Activated T-helper 17 cell treated with anti-CD3 and anti-CD28 coated beads, Interleukin-2, amount 50 U/mL, for 72 hours (primary cell): Measurements from ENCODE around the gene COL4A3. TPM values are rescaled to one million over a fixed set of nuclear protein-coding genes. Genes with fewer than 3 reads are reported as not detected.

Experiments
- ATAC-seq: fragments of 150-1000 bp; cut with Tn5 transposase; replicated peaks from 2 replicates; pipeline ENCODE4 v1.10.0; 2021; ENCODE audit warnings: mild to moderate bottlenecking, moderate library complexity
- H3K27ac Mint-ChIP-seq: one replicate; pipeline ENCODE4 v1.8.0; 2022; ENCODE audit warnings: mixed read lengths
- H3K27me3 Mint-ChIP-seq: one replicate; pipeline ENCODE4 v1.8.0; 2022; ENCODE audit warnings: mixed read lengths
- H3K36me3 Mint-ChIP-seq: one replicate; pipeline ENCODE4 v1.8.0; 2022; ENCODE audit warnings: low read depth, mild to moderate bottlenecking, mixed read lengths
- H3K4me1 Mint-ChIP-seq: one replicate; pipeline ENCODE4 v1.8.0; 2022; ENCODE audit warnings: mixed read lengths
- H3K4me3 Mint-ChIP-seq: one replicate; pipeline ENCODE4 v1.8.0; 2022; ENCODE audit warnings: mild to moderate bottlenecking, mixed read lengths
- H3K9me3 Mint-ChIP-seq: one replicate; pipeline ENCODE4 v1.8.0; 2022; ENCODE audit warnings: mixed read lengths
- total RNA-seq, 2 donors: library from RNA; stranded (reverse); gene quantifications; one replicate each; pipeline ENCODE4 v1.2.3, GENCODE V29; 2022

The COL4A3 gene
- total RNA-seq, 2 donors from 2014 or later: 0.35 to 0.42 TPM

DNA sequence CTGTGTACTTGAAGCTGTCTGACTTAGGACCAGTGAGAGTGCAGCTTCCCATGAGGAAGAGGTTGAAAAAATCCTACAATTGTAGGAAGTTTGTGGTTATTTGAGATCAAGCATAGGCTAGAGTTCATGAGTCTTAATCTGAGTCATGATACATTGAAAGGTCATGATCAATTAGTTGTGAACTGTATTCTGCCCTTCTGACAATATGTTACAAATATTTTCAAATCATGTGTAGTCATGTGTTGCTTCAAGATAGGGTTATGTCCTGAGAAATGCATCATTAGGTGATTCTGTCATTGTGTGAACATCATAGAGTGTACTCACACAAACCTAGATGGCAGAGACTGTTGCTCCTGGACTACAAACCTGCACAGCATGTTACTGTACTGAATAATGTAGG, 92.2 kb downstream of the COL4A3 start:
- Mint-ChIP-seq H3K27ac (no peak overlapping the region), H3K36me3 (no peaks in the 10 kb centered on the region), H3K4me3 (no peak overlapping the region), H3K27me3 (no peaks in the 10 kb centered on the region), H3K4me1 (no peaks in the 10 kb centered on the region), H3K9me3 (no peaks in the 10 kb centered on the region)
- ATAC-seq: no peak

DNA sequence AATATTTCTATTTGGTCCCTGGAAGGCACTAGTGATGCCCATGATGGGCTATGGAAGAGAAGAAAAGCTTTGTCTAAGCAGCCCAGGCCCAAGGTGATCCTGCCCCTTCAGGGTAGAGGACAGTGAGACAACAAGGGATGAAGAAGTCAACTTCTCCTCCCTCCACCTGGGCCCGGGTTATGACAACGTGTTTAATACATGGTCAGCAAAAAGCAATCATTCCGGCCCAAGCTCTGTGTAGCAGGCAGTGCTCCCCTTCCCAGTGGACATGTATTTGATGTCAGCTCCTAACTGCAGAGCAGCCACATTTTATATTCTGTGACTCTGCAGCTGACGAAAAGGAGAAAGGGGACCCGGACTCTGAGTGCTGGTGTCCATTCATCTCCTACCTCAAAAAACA, 93.4 kb downstream of the COL4A3 start:
- Mint-ChIP-seq H3K36me3 (no peaks in the 10 kb centered on the region), H3K4me1 (no peaks in the 10 kb centered on the region), H3K27ac (no peak overlapping the region), H3K9me3 (no peaks in the 10 kb centered on the region), H3K4me3 (no peak overlapping the region), H3K27me3 (no peaks in the 10 kb centered on the region)
- no peak for ATAC-seq

DNA sequence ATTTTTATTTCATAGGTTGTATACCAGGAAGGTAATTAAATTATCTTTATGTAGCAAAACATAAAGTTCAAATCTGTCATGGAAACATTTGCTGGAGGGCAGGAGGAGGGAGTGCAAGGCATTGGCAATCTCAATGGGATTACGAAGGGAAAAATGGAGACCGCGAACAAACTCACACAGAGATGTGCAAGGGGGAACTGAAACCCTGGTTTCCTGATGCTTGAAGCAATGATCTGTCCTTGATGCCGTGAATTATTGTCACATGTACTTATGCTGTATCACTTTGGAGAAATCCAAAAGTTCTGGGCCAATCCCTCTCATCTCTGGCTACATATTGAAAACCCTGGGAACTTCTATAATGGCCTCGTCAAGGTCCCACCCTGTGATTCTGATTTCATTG, 95.6 kb downstream of the COL4A3 start:
- no peak for ATAC-seq
- H3K4me3 Mint-ChIP-seq: no peak overlapping the region
- H3K27me3 Mint-ChIP-seq: no peaks in the 10 kb centered on the region
- no peaks in the 10 kb centered on the region for H3K4me1 Mint-ChIP-seq
- H3K27ac Mint-ChIP-seq: no peak overlapping the region
- no peaks in the 10 kb centered on the region for H3K9me3 Mint-ChIP-seq
- no peaks in the 10 kb centered on the region for H3K36me3 Mint-ChIP-seq

DNA sequence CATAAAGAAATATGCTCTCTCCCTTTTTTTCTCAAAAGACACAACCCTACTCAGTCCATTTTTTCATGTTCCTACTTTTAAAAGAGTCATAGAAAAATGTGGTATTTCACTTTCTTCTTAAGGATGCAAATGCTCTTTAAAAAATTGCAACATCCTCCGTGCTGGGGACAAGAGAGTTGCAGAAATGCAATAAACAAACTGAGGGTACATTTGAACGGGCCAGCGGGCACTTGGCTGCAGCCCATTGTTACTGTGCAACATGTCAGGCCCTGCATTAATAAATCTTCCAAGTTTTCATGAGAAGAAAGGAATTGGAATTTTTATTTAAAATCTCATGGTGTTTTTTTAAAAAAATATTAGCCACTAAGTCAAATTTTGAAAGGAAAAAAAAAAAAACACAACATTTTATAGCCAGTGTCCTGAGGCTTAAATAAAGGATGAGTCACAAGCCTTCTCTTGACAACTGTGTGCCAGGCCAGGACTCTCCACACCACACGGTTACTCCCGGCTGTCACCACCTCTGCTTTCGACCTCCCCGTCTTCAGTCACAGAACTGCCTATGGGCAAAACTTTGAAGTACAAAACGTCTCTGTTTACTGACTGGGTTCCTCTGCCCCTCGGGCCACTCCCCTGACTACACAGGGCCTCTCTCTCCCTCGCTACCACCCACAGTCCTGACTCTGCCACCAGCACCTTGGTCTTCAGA, 103.1 kb downstream of the COL4A3 start:
- no peak overlapping the region for H3K4me3 Mint-ChIP-seq
- no peaks in the 10 kb centered on the region for H3K4me1 Mint-ChIP-seq
- no peak overlapping the region for H3K27ac Mint-ChIP-seq
- ATAC-seq: no peak
- no peaks in the 10 kb centered on the region for H3K36me3 Mint-ChIP-seq
- no peaks in the 10 kb centered on the region for H3K9me3 Mint-ChIP-seq
- H3K27me3 Mint-ChIP-seq: no peaks in the 10 kb centered on the region

DNA sequence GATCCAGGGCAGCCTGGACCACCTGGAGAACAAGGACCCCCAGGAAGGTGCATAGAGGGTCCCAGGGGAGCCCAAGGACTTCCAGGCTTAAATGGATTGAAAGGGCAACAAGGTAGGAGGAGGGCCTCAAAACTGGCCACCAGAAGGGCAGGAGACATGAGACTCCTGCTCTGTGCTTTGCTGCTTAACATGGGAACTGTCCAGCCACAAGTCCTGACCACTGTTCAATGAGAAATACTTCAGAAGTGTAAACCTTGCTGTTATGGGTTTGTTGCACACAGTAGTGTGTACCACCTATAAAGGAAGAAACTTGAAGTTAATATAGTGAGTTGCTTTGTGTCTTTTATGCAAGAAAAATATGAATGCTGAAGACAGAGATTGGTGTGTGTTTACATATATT, 116.5 kb downstream of the COL4A3 start:
- Mint-ChIP-seq H3K27ac (no peak overlapping the region), H3K4me3 (no peak overlapping the region)
- no peak for ATAC-seq

DNA sequence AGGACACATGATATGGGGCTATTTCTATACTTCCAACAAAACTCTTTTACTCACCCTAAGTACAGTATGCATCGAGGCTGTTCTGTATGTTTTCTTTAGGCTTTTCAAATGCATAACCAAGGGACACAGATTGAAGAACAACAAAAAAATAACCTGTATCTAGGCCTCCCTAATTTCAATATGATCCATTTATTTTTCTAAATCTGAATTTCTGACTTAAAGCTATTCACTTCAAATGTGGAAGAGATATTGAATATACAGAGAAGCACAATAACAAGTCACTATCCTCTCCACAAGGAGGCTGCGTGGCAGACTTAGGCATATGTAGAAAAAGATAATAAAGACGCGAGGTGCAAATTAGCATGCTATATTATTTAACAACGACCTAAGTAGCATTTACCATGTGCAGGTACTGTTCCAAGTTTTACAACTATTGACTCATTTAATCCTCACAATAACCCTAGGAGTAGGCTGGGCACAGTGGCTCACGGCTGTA, 121.4 kb downstream of the COL4A3 start:
- Mint-ChIP-seq H3K4me3 (no peak overlapping the region), H3K36me3 (no peaks in the 10 kb centered on the region), H3K27ac (no peak overlapping the region), H3K9me3 (no peaks in the 10 kb centered on the region), H3K27me3 (no peaks in the 10 kb centered on the region), H3K4me1 (no peaks in the 10 kb centered on the region)
- no peak for ATAC-seq

More for the DNA sequence above, 116.5 kb downstream of the COL4A3 start:
- no peaks in the 10 kb centered on the region for H3K9me3 Mint-ChIP-seq
- H3K36me3 Mint-ChIP-seq: no peaks in the 10 kb centered on the region
- no peaks in the 10 kb centered on the region for H3K4me1 Mint-ChIP-seq
- no peaks in the 10 kb centered on the region for H3K27me3 Mint-ChIP-seq

DNA sequence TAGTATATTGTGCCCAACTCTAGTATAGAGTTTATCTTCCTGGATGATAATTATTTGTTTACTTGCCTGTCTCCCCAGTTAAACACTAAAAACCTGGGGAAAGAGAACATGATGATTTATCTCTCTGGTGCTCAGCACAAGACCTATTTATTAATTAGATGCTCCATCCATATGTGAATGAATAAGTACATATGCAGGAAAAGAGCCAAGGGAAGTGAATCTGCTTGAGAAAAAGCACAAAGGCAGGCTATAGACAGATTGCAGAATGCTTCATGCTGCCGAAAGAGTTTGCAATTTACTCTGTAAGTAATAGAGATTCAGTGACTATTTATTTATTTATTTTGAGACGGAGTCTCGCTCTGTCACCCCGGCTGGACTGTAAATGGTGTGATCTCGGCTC, 123.3 kb downstream of the COL4A3 start:
- no peak overlapping the region for H3K27ac Mint-ChIP-seq
- no peak for ATAC-seq
- no peaks in the 10 kb centered on the region for H3K4me1 Mint-ChIP-seq
- no peaks in the 10 kb centered on the region for H3K9me3 Mint-ChIP-seq
- no peaks in the 10 kb centered on the region for H3K36me3 Mint-ChIP-seq
- no peaks in the 10 kb centered on the region for H3K27me3 Mint-ChIP-seq
- H3K4me3 Mint-ChIP-seq: no peak overlapping the region

DNA sequence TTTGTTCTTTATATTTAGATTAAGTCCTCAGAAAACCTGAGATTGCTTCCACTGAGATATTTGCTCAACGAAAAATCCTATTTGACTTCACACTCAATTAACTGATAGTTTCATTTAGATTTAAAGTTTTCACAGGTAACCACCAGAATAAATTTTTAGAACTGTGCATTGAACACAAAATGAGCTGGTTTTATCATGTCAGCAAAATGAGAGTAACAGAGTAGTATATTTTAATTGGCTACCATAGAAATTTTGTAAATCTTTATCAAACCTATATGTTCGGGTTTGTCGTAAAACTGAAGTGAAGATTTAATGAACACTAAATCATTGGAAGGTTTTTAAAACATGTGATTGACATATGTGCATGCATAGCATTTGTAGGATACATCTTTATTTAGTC, 127.9 kb downstream of the COL4A3 start:
- Mint-ChIP-seq H3K4me1 (no peaks in the 10 kb centered on the region), H3K4me3 (no peak overlapping the region), H3K9me3 (no peaks in the 10 kb centered on the region), H3K36me3 (no peaks in the 10 kb centered on the region), H3K27me3 (no peaks in the 10 kb centered on the region), H3K27ac (no peak overlapping the region)
- ATAC-seq: no peak

DNA sequence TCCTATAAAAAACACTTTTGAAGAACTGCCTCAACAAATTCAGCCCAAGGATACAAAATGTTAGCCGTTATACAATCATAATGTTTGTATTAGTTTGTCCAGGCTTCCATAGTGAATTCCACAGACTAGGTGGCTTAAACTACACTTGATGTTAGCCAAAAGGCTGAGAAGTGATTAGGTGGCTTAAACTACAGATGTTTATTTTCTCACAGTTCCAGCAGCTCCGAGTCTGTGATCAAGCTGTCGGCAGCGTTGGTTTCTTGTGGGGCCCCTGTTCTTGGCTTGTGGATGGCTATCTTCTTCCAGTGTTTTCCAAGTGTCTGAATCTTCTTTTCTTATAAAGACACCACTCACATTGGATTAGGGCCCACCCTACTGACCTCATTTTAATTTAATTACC, 129.1 kb downstream of the COL4A3 start:
- Mint-ChIP-seq H3K27me3 (no peaks in the 10 kb centered on the region), H3K36me3 (no peaks in the 10 kb centered on the region), H3K9me3 (no peaks in the 10 kb centered on the region), H3K4me1 (no peaks in the 10 kb centered on the region), H3K27ac (no peak overlapping the region), H3K4me3 (no peak overlapping the region)
- ATAC-seq: no peak

DNA sequence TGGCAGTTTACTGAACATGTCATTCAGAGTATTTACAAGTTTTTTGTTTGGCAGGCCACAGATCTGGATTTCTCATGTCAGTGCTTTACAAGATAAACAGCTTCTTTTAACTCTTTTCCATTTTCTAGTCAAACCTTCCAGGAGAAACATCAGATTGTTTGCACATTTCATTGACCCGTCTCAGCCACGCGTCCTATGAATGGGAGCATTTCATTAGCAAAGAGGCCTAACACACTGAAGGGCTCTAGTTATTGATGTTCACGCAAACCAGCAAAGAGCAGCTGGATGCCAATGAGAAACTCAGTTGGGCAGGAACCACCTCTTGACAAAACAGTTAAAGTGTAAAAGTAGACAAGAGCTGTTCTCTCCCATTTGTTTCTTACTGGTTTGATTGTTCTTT, 131.4 kb downstream of the COL4A3 start:
- Mint-ChIP-seq H3K27ac (no peak overlapping the region), H3K4me1 (no peaks in the 10 kb centered on the region), H3K36me3 (no peaks in the 10 kb centered on the region), H3K4me3 (no peak overlapping the region), H3K9me3 (no peaks in the 10 kb centered on the region), H3K27me3 (no peaks in the 10 kb centered on the region)
- ATAC-seq: no peak

DNA sequence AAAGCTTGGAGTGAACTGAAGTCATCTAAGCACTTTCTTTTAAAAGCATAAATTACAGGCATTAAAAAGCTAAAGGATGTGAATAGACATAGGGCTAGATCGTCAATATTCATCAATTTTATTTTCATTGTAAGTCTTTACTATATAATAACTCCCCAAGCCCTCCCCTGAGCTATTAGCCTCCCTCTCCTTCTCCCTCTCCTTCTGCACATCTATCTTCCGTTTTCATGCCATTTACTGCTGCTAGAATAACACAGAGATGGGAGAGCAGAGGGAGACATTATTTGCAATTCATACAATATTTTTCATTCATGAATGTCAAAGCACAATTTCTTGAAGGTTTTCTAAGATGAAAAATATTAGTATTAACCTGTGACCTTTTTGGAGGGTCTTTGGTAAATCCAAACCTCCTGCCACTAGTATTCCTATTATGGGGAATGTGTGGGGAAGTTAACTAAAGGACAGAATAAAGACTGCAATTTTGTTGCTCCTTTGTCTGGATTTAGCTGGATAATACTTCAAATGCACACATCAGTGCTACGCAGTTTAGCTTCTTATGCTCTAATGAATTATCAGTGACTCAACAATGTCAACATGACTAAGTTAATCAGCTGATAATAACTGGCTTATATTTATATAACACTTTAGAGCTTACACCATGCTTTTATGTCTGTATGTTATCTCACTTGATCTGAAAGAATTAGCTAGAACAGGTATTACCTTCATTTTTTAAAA, 132.4 kb downstream of the COL4A3 start:
- Mint-ChIP-seq H3K27ac (no peak overlapping the region), H3K4me3 (no peak overlapping the region), H3K9me3 (no peaks in the 10 kb centered on the region), H3K27me3 (no peaks in the 10 kb centered on the region), H3K4me1 (no peaks in the 10 kb centered on the region), H3K36me3 (no peaks in the 10 kb centered on the region)
- ATAC-seq: no peak

DNA sequence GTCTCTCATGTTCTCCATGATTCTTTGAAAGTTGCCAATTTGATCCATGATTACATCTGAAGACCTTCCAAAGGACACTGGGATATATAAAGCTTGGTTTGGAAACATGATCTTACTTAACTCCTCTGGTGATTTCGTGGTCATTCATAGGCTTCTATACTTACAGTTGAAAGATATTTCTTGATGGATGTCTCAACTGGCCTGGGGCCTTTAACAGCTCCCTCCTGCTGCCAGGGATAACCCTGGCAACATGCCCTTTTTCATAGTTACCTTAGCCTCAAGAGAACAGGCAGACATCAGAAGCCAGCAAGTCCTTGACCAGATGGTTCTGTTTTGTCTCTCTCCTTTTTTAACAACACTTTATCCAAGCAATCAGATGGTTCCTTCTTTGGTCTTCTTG, 137.1 kb downstream of the COL4A3 start:
- no peak overlapping the region for H3K4me3 Mint-ChIP-seq
- H3K27ac Mint-ChIP-seq: no peak overlapping the region
- no peaks in the 10 kb centered on the region for H3K9me3 Mint-ChIP-seq
- H3K4me1 Mint-ChIP-seq: no peaks in the 10 kb centered on the region
- no peaks in the 10 kb centered on the region for H3K27me3 Mint-ChIP-seq
- ATAC-seq: no peak
- no peaks in the 10 kb centered on the region for H3K36me3 Mint-ChIP-seq

DNA sequence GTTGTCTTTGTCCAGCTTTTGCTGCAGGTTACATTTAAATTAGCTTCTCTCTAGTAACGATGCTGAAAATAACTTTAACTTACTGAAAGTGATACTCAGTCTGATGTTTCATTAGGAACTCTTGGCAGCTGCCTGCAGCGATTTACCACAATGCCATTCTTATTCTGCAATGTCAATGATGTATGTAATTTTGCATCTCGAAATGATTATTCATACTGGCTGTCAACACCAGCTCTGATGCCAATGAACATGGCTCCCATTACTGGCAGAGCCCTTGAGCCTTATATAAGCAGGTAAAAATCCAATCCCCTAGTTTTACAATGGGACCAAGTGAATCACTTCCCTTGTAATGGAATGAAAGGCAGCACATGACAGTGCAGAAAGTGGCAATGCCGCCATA, 144.4 kb downstream of the COL4A3 start:
- Mint-ChIP-seq H3K9me3 (no peaks in the 10 kb centered on the region), H3K4me1 (no peaks in the 10 kb centered on the region), H3K27ac (no peak overlapping the region), H3K4me3 (no peak overlapping the region), H3K36me3 (no peaks in the 10 kb centered on the region), H3K27me3 (no peaks in the 10 kb centered on the region)
- ATAC-seq: no peak

DNA sequence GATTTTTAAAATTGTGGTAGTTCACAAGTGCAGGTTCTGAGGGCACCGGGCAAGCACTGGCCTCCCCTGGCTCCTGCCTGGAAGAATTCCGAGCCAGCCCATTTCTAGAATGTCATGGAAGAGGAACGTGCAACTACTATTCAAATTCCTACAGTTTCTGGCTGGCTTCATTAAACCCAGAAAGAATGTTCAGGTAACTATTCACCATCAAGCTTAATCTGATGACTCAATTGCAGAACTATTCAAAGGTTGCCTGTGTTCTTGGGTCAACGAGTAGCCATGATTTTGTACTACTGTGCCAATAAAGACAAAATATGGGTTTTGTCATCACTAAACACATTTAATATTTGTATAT, 146.3 kb downstream of the COL4A3 start:
- Mint-ChIP-seq H3K36me3 (no peaks in the 10 kb centered on the region), H3K9me3 (no peaks in the 10 kb centered on the region), H3K4me1 (no peaks in the 10 kb centered on the region), H3K27ac (no peak overlapping the region), H3K27me3 (no peaks in the 10 kb centered on the region), H3K4me3 (no peak overlapping the region)
- no peak for ATAC-seq

DNA sequence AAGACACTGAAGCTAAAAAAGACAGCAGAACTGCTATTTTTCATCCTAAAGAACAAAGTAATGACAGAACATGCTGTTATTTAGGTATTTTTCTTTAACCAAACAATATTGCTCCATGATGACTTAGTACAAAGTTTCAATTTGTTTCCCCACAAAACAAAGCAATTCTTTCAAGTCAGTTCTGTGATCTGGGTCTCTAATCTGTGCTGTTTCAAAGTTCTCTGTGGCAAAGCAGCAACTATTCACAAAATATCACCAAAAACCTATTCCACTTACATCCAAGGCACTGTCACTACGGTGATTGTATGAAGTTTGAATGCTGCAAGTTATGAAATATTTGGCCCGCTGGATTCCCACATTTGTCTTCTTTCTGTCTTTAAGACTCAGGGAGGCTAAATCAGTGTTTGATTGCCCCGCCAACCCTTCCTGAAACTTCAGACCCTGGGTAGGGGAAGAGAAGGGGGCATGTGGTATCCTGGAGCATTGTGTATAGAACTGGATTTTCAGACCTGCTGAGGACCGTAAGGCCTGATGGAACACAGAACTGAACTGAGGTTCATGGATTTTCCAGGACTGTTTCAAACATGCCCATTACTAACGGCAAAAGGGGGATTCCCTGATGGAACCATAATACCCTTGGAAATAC, 147.6 kb downstream of the COL4A3 start:
- Mint-ChIP-seq H3K36me3 (no peaks in the 10 kb centered on the region), H3K4me3 (no peak overlapping the region), H3K9me3 (peaks cover 2% of the 10 kb centered on the region), H3K27ac (no peak overlapping the region), H3K27me3 (peaks cover 3% of the 10 kb centered on the region), H3K4me1 (no peaks in the 10 kb centered on the region)
- ATAC-seq: no peak
